ENCODE data around the gene RPP25. TPM values are rescaled to one million over a fixed set of nuclear protein-coding genes. Genes with fewer than 3 reads are reported as not detected.
A peak's percentile ranks its signal among the peaks of the same experiment; 100 is the strongest.

The RPP25 gene
- total and polyA plus RNA-seq, 10 of the 15 experiments (the other 5 are each of a cell fraction or from before 2014, with no cell fraction given): 0.41 to 10.8 (median 4.7) TPM

GRCh38 chr15:74955796-74956647 is 550 bp downstream of the RPP25 start (continued):
- TF ChIP-seq SREBF1 (IDR thresholded peaks at IDR 0.05; ENCODE audit: low read length): no peak
- no peak for TF ChIP-seq NFYB (IDR thresholded peaks at IDR 0.05; ENCODE audit: insufficient read depth, low read depth, low read length)
- no peak for TF ChIP-seq CEBPB (IDR thresholded peaks at IDR 0.05; ENCODE audit: borderline replicate concordance in 1 of 2, low read depth in 2 of 2, low read length in 2 of 2)
- TF ChIP-seq RBBP5 (conservative IDR thresholded peaks at IDR 0.05): no peak
- TF ChIP-seq MYC (IDR thresholded peaks at IDR 0.05; ENCODE audit: insufficient read depth, insufficient read length, insufficient replicate concordance, low read length, severe bottlenecking): peak; percentile 93
- TF ChIP-seq ATF3 (IDR thresholded peaks at IDR 0.05; ENCODE audit: borderline replicate concordance, extremely low read depth, low read depth, low read length): peak; percentile 65; the same call in 1 of the 2 replicates
- no peak for TF ChIP-seq ETV6 (conservative IDR thresholded peaks at IDR 0.05 in 1 of 2, IDR thresholded peaks at IDR 0.05 in 1 of 2; ENCODE audit: borderline replicate concordance in 1 of 2, low read depth in 1 of 2)
- TF ChIP-seq YY1 (IDR thresholded peaks at IDR 0.05; ENCODE audit: low read depth, low read length): peak; percentile 74; the same call in 1 of the 2 replicates
- peak; percentile 77 for TF ChIP-seq IKZF1 (conservative IDR thresholded peaks at IDR 0.05)
- TF ChIP-seq NRF1 (conservative IDR thresholded peaks at IDR 0.05; ENCODE audit: low read depth, low read length): no peak
- TF ChIP-seq POLR2AphosphoS2 (IDR thresholded peaks at IDR 0.05; ENCODE audit: low read depth, low read length): no peak
- no peak for TF ChIP-seq TAF1 (IDR thresholded peaks at IDR 0.05; ENCODE audit: borderline replicate concordance, low read depth, low read length)
- TF ChIP-seq PKNOX1 (IDR thresholded peaks at IDR 0.05): no peak
- TF ChIP-seq ZZZ3 (IDR thresholded peaks at IDR 0.05; ENCODE audit: control insufficient read depth, insufficient read length, low read depth): no peak
- TF ChIP-seq DPF2 (IDR thresholded peaks at IDR 0.05): 0 out of 2 replicates have a peak, but pooled peaks have one; percentile 67
- no peak for TF ChIP-seq RCOR1 (conservative IDR thresholded peaks at IDR 0.05; ENCODE audit: low read depth, low read length)
- peak; percentile 46 for TF ChIP-seq USF2 (IDR thresholded peaks at IDR 0.05; ENCODE audit: borderline replicate concordance, low read depth, low read length)
- peak; percentile 91 for TF ChIP-seq ZNF687 (IDR thresholded peaks at IDR 0.05)
- TF ChIP-seq NR2F1 (conservative IDR thresholded peaks at IDR 0.05): 0 out of 2 replicates have a peak, but pooled peaks have one; percentile 42
- peak; percentile 58; the same call in 1 of the 2 replicates for TF ChIP-seq ZNF217 (IDR thresholded peaks at IDR 0.05)
- TF ChIP-seq MLLT1 (IDR thresholded peaks at IDR 0.05): 0 out of 2 replicates have a peak, but pooled peaks have one; percentile 58

Data from GM12878 (cell line).